PFSK-1 (cell line): Measurements from ENCODE around the gene PLXDC2.

ENCODE experiments used
- POLR2AphosphoS5 ChIP-seq: IDR thresholded peaks from 2 replicates; pipeline ENCODE4 v1.6.1; 2012; ENCODE audit warnings: low read depth, mild to moderate bottlenecking, control low read depth, low read length, moderate library complexity
- TAF1 ChIP-seq: IDR thresholded peaks from 2 replicates; pipeline ENCODE4 v1.6.1; 2012; ENCODE audit warnings: low read length, control low read depth, borderline replicate concordance; ENCODE audit not compliant: insufficient read depth
- TF ChIP-seq, protein P1 (sequence below), 2 experiments: IDR thresholded peaks; 2 replicates each; pipeline versions ENCODE4 v1.6.1 to v1.8.0; 2011 to 2012; ENCODE audit warnings: low read depth in 2 of 2, low read length in 2 of 2, control low read depth in 1 of 2, inconsistent platforms in 1 of 2, mild to moderate bottlenecking in 1 of 2, moderate library complexity in 1 of 2; ENCODE audit not compliant: insufficient read depth in 1 of 2

GRCh38 chr10:19902456-19902855, 86.2 kb downstream of the PLXDC2 start:
- TF ChIP-seq, protein P1, sequence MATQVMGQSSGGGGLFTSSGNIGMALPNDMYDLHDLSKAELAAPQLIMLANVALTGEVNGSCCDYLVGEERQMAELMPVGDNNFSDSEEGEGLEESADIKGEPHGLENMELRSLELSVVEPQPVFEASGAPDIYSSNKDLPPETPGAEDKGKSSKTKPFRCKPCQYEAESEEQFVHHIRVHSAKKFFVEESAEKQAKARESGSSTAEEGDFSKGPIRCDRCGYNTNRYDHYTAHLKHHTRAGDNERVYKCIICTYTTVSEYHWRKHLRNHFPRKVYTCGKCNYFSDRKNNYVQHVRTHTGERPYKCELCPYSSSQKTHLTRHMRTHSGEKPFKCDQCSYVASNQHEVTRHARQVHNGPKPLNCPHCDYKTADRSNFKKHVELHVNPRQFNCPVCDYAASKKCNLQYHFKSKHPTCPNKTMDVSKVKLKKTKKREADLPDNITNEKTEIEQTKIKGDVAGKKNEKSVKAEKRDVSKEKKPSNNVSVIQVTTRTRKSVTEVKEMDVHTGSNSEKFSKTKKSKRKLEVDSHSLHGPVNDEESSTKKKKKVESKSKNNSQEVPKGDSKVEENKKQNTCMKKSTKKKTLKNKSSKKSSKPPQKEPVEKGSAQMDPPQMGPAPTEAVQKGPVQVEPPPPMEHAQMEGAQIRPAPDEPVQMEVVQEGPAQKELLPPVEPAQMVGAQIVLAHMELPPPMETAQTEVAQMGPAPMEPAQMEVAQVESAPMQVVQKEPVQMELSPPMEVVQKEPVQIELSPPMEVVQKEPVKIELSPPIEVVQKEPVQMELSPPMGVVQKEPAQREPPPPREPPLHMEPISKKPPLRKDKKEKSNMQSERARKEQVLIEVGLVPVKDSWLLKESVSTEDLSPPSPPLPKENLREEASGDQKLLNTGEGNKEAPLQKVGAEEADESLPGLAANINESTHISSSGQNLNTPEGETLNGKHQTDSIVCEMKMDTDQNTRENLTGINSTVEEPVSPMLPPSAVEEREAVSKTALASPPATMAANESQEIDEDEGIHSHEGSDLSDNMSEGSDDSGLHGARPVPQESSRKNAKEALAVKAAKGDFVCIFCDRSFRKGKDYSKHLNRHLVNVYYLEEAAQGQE (IDR thresholded peaks at IDR 0.05; ENCODE audit: insufficient read depth in 1 of 2, low read depth in 2 of 2, low read length in 2 of 2): no peak
- TF ChIP-seq POLR2AphosphoS5 (no peak), TAF1 (no peak)
